Measurements from ENCODE around the gene FEM1A. TPM values are rescaled to one million over a fixed set of nuclear protein-coding genes. Genes with fewer than 3 reads are reported as not detected.

The FEM1A gene
- total and polyA plus RNA-seq, 2 donors (not counting 3 experiments of a cell fraction or from before 2014, with no cell fraction given): 5.1 to 11.4 TPM

GRCh38 chr19:4755459-4755858, 36.1 kb upstream of the FEM1A start:
- ChIA-PET POLR2A (no interaction called here), CTCF (interaction anchor here (1.0 kb wide), 1 partner anchor 36 kb away, joined by 3 read pairs; the partner anchor contains the start of gene FEM1A)
- Histone ChIP-seq H3K9ac (replicated peaks; ENCODE audit: extremely low read depth, insufficient read depth, low read length) (no peak overlapping the region), H3K36me3 (ENCODE audit: control insufficient read depth in 2 of 2, extremely low read depth in 1 of 2, insufficient read depth in 2 of 2, low read length in 2 of 2) (no peaks in the 10 kb centered on the region), H3K4me1 (ENCODE audit: control insufficient read depth, extremely low read depth, insufficient read depth, low read length) (peaks cover 3% of the 10 kb centered on the region), H2AFZ (ENCODE audit: low read depth, low read length) (no peak overlapping the region), H3K4me2 (ENCODE audit: insufficient read depth, low read length) (no peak overlapping the region), H3K9me3 (replicated peaks; ENCODE audit: control insufficient read depth, insufficient read depth, low read length) (no peaks in the 10 kb centered on the region), H4K20me1 (replicated peaks; ENCODE audit: control insufficient read depth, extremely low read depth, insufficient read depth, low read length) (no peaks in the 10 kb centered on the region), H3K27ac (ENCODE audit: insufficient read depth, low read depth, low read length) (no peak overlapping the region), H3K79me2 (ENCODE audit: control insufficient read depth, insufficient read depth, low read length) (no peaks in the 10 kb centered on the region), H3K27me3 (ENCODE audit: control insufficient read depth in 2 of 2, insufficient read depth in 2 of 2, low read length in 2 of 2) (no peaks in the 10 kb centered on the region), H3K9me1 (replicated peaks; ENCODE audit: control insufficient read depth, extremely low read depth, insufficient read depth, low read length) (no peaks in the 10 kb centered on the region), H3K4me3 (replicated peaks in 1 of 3; ENCODE audit: insufficient read depth in 1 of 3, low read depth in 1 of 3, low read length in 3 of 3) (no peak overlapping the region)
- DNase-seq (ENCODE audit: low read depth, low spot score) (no peak), FAIRE-seq (no peak)
- dilution Hi-C loops (cut with MboI; ENCODE audit: extremely low pct_ligation_motif_present, low sequenced_read_pairs): no loop called here
- intact Hi-C loops (cut with micrococcal nuclease): no loop called here
- TF ChIP-seq POLR2A (IDR thresholded peaks at IDR 0.05; ENCODE audit: low read depth, low read length): no peak
- TF ChIP-seq EZH2 (IDR thresholded peaks at IDR 0.05; ENCODE audit: borderline replicate concordance, low read depth, low read length, severe bottlenecking): no peak
- TF ChIP-seq CTCF (IDR thresholded peaks at IDR 0.05; ENCODE audit: extremely low read depth in 1 of 2, insufficient read depth in 1 of 2, low read depth in 1 of 2, low read length in 2 of 2): no peak
- no peak for TF ChIP-seq GATA2 (IDR thresholded peaks at IDR 0.05; ENCODE audit: insufficient read depth, insufficient read length, low read depth, low read length)
- TF ChIP-seq FOS (IDR thresholded peaks at IDR 0.05; ENCODE audit: borderline replicate concordance, insufficient read depth, low read length): no peak
- no peak for TF ChIP-seq MAX (IDR thresholded peaks at IDR 0.05; ENCODE audit: insufficient read depth, insufficient read length)
- no peak for TF ChIP-seq POLR2AphosphoS5 (IDR thresholded peaks at IDR 0.05; ENCODE audit: insufficient read depth, low read depth, low read length)
- no peak for TF ChIP-seq MYC (IDR thresholded peaks at IDR 0.05; ENCODE audit: low read depth, low read length)
- TF ChIP-seq JUN (IDR thresholded peaks at IDR 0.05; ENCODE audit: borderline replicate concordance, insufficient read depth, insufficient read length, low read depth): no peak
- BruUV-seq (replicated peaks): no TSS peak

Data from endothelial cell of umbilical vein (primary cell).